SK-N-SH (cell line): Measurements from ENCODE around the gene UNC5B. TPM values are rescaled to one million over a fixed set of nuclear protein-coding genes. Genes with fewer than 3 reads are reported as not detected.
A peak's percentile ranks its signal among the peaks of the same experiment; 100 is the strongest.

Source experiments
- CHD2 ChIP-seq: fragments of 150-350 bp; IDR thresholded peaks from 2 replicates; pipeline ENCODE4 v1.6.1; 2018; ENCODE audit warnings: low read length; ENCODE audit not compliant: partially characterized antibody
- ELF1 ChIP-seq: IDR thresholded peaks from 2 replicates; pipeline ENCODE4 v1.4.0; 2012
- EP300 ChIP-seq, 2 experiments: IDR thresholded peaks; 2 replicates each; pipeline versions ENCODE4 v1.4.0 to v1.6.1; 2012; ENCODE audit warnings: borderline replicate concordance in 1 of 2, low read depth in 1 of 2, low read length in 1 of 2
- FOSL2 ChIP-seq: IDR thresholded peaks from 2 replicates; pipeline ENCODE4 v1.4.0; 2012; ENCODE audit warnings: low read depth, mild to moderate bottlenecking, moderate library complexity, borderline replicate concordance
- GABPA ChIP-seq: IDR thresholded peaks from 2 replicates; pipeline ENCODE4 v1.4.0; 2012; ENCODE audit warnings: low read depth, mild to moderate bottlenecking
- GATA2 ChIP-seq: sonication (generic); formaldehyde crosslinking; IDR thresholded peaks from 2 replicates; pipeline ENCODE4 v1.5.0; 2020; ENCODE audit warnings: mild to moderate bottlenecking, missing genetic modification reagents
- NRF1 ChIP-seq: IDR thresholded peaks from 2 replicates; pipeline ENCODE4 v1.6.1; 2012; ENCODE audit warnings: low read depth, mild to moderate bottlenecking, low read length
- POLR2AphosphoS5 ChIP-seq: IDR thresholded peaks from 2 replicates; pipeline ENCODE4 v1.6.1; 2012; ENCODE audit warnings: low read depth, low read length
- RAD21 ChIP-seq: IDR thresholded peaks from 2 replicates; pipeline ENCODE4 v1.6.1; 2012; ENCODE audit warnings: mild to moderate bottlenecking, low read length
- RFX5 ChIP-seq: IDR thresholded peaks from 2 replicates; pipeline ENCODE4 v1.6.1; 2012; ENCODE audit warnings: mild to moderate bottlenecking, improper control_type of control experiment, low read length
- SMC3 ChIP-seq: IDR thresholded peaks from 2 replicates; pipeline ENCODE4 v1.6.1; 2012; ENCODE audit warnings: low read depth, low read length, improper control_type of control experiment
- TCF12 ChIP-seq: IDR thresholded peaks from 2 replicates; pipeline ENCODE4 v1.4.0; 2012
- TEAD4 ChIP-seq: IDR thresholded peaks from 2 replicates; pipeline ENCODE4 v1.4.0; 2012; ENCODE audit warnings: mild to moderate bottlenecking, borderline replicate concordance; ENCODE audit not compliant: insufficient read depth
- USF1 ChIP-seq: IDR thresholded peaks from 2 replicates; pipeline ENCODE4 v1.4.0; 2012; ENCODE audit warnings: low read depth, borderline replicate concordance
- polyA plus RNA-seq, 3 experiments: library from polyadenylated mRNA; depleted of rRNA; stranded (reverse); fragments of >200 nt; gene quantifications; 2 replicates each; pipeline ENCODE4 v1.2.3, GENCODE V29; 2012
- TF ChIP-seq, protein P1 (sequence below): fragments of 150-350 bp; IDR thresholded peaks from 2 replicates; pipeline ENCODE4 v1.6.1; 2017; ENCODE audit warnings: antibody characterized with exemption, low read length, low read depth, borderline replicate concordance
- TF ChIP-seq, protein P2 (sequence below): IDR thresholded peaks from 2 replicates; pipeline ENCODE4 v1.6.1; 2012; ENCODE audit warnings: mild to moderate bottlenecking, low read depth, low read length, moderate library complexity
- TF ChIP-seq, protein P3 (sequence below): IDR thresholded peaks from 2 replicates; pipeline ENCODE4 v1.4.0; 2012; ENCODE audit warnings: low read depth, borderline replicate concordance

UNC5B gene
- polyA plus RNA-seq, 1 of the 3 experiments (the other 2 are of a cell fraction), result 13.8 TPM

GRCh38 chr10:71276873-71277272 is 64.5 kb downstream of the UNC5B start (continued):
- peak in 1 of 2 experiments; percentile 80; a peak in 2 of 4 replicates for TF ChIP-seq EP300 (IDR thresholded peaks at IDR 0.05; ENCODE audit: borderline replicate concordance in 1 of 2, low read depth in 1 of 2, low read length in 1 of 2)
- peak; percentile 24 for TF ChIP-seq CHD2
- no peak for TF ChIP-seq GABPA
- no peak for TF ChIP-seq RFX5
- TF ChIP-seq, protein P1, sequence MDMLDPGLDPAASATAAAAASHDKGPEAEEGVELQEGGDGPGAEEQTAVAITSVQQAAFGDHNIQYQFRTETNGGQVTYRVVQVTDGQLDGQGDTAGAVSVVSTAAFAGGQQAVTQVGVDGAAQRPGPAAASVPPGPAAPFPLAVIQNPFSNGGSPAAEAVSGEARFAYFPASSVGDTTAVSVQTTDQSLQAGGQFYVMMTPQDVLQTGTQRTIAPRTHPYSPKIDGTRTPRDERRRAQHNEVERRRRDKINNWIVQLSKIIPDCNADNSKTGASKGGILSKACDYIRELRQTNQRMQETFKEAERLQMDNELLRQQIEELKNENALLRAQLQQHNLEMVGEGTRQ, result no peak
- no peak for TF ChIP-seq SMC3
- TF ChIP-seq, protein P2, sequence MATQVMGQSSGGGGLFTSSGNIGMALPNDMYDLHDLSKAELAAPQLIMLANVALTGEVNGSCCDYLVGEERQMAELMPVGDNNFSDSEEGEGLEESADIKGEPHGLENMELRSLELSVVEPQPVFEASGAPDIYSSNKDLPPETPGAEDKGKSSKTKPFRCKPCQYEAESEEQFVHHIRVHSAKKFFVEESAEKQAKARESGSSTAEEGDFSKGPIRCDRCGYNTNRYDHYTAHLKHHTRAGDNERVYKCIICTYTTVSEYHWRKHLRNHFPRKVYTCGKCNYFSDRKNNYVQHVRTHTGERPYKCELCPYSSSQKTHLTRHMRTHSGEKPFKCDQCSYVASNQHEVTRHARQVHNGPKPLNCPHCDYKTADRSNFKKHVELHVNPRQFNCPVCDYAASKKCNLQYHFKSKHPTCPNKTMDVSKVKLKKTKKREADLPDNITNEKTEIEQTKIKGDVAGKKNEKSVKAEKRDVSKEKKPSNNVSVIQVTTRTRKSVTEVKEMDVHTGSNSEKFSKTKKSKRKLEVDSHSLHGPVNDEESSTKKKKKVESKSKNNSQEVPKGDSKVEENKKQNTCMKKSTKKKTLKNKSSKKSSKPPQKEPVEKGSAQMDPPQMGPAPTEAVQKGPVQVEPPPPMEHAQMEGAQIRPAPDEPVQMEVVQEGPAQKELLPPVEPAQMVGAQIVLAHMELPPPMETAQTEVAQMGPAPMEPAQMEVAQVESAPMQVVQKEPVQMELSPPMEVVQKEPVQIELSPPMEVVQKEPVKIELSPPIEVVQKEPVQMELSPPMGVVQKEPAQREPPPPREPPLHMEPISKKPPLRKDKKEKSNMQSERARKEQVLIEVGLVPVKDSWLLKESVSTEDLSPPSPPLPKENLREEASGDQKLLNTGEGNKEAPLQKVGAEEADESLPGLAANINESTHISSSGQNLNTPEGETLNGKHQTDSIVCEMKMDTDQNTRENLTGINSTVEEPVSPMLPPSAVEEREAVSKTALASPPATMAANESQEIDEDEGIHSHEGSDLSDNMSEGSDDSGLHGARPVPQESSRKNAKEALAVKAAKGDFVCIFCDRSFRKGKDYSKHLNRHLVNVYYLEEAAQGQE, result no peak
- no peak for TF ChIP-seq ELF1
- no peak for TF ChIP-seq NRF1
- TF ChIP-seq RAD21, result peak; percentile 5; the same call in 1 of the 2 replicates
- no peak for TF ChIP-seq POLR2AphosphoS5
- TF ChIP-seq GATA2, result no peak
- no peak for TF ChIP-seq FOSL2
- no peak for TF ChIP-seq TEAD4
- TF ChIP-seq TCF12, result no peak
- TF ChIP-seq USF1, result no peak
- TF ChIP-seq, protein P3, sequence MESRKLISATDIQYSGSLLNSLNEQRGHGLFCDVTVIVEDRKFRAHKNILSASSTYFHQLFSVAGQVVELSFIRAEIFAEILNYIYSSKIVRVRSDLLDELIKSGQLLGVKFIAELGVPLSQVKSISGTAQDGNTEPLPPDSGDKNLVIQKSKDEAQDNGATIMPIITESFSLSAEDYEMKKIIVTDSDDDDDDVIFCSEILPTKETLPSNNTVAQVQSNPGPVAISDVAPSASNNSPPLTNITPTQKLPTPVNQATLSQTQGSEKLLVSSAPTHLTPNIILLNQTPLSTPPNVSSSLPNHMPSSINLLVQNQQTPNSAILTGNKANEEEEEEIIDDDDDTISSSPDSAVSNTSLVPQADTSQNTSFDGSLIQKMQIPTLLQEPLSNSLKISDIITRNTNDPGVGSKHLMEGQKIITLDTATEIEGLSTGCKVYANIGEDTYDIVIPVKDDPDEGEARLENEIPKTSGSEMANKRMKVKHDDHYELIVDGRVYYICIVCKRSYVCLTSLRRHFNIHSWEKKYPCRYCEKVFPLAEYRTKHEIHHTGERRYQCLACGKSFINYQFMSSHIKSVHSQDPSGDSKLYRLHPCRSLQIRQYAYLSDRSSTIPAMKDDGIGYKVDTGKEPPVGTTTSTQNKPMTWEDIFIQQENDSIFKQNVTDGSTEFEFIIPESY, result no peak
